ENCODE data around the gene FAM90A26. TPM values are rescaled to one million over a fixed set of nuclear protein-coding genes. Genes with fewer than 3 reads are reported as not detected.
"Not testable (repeated sequence)": the region's sequence is repeated elsewhere in the genome, so short reads cannot be mapped to it uniquely, and the experiment has no call there.

Gene FAM90A26
- polyA plus RNA-seq, 1 of the 3 experiments (the other 2 are of a cell fraction): not detected

- H2AFZ ChIP-seq (ENCODE audit: low read depth); H3K9me2 ChIP-seq; H3K4me3 ChIP-seq (ENCODE audit: low read depth in 2 of 2, low read length in 1 of 2); H3K36me3 ChIP-seq (replicated peaks in 1 of 2; ENCODE audit: control insufficient read depth in 1 of 2, insufficient read depth in 2 of 2, low read length in 1 of 2); POLR2A ChIA-PET; H3K9me3 ChIP-seq; CTCF ChIA-PET; H3K9ac ChIP-seq; H3F3A ChIP-seq (replicated peaks; ENCODE audit: insufficient read depth); H3K4me2 ChIP-seq; DNase-seq; H3K4me1 ChIP-seq (ENCODE audit: control insufficient read depth in 1 of 2, insufficient read depth in 2 of 2, low read depth in 1 of 2, low read length in 1 of 2); H3K27ac ChIP-seq (ENCODE audit: low read depth in 2 of 2, low read length in 1 of 2); H3K27me3 ChIP-seq (ENCODE audit: insufficient read depth); H4K20me1 ChIP-seq (ENCODE audit: insufficient read depth); H3K79me2 ChIP-seq (ENCODE audit: insufficient read depth): not testable (repeated sequence)
- WGBS (ENCODE audit: low lambda C conversion rate): no CpG with 5 or more reads among the region's 14 CpGs
Measured at GRCh38 chr4:9224596-9224995, 54.4 kb downstream of the FAM90A26 start, which contains the start of gene USP17L13. Gene USP17L13 (plus strand): TSS chr4:9224896. CDS start chr4:9224896, 0 bp downstream.

Other genes starting within 250 kb of the FAM90A26 start
- not detected in 2 replicates for gene USP17L10, start 40.2 kb downstream of the FAM90A26 start, polyA plus RNA-seq (2012; rRNA removed)
- gene USP17L11, start 45.0 kb downstream of the FAM90A26 start, polyA plus RNA-seq (2012; rRNA removed): not detected in 2 replicates
- gene USP17L12, start 49.7 kb downstream of the FAM90A26 start, polyA plus RNA-seq (2012; rRNA removed): not detected in 2 replicates
- not detected in 2 replicates for gene USP17L13, start 54.5 kb downstream of the FAM90A26 start, polyA plus RNA-seq (2012; rRNA removed)
- gene USP17L15, start 64.0 kb downstream of the FAM90A26 start, polyA plus RNA-seq (2012; rRNA removed): not detected in 2 replicates
- gene USP17L17, start 73.5 kb downstream of the FAM90A26 start, polyA plus RNA-seq (2012; rRNA removed): not detected in 2 replicates
- not detected in 2 replicates for gene USP17L18, start 78.2 kb downstream of the FAM90A26 start, polyA plus RNA-seq (2012; rRNA removed)
- not detected in 2 replicates for gene USP17L19, start 83.0 kb downstream of the FAM90A26 start, polyA plus RNA-seq (2012; rRNA removed)
- gene USP17L20, start 87.7 kb downstream of the FAM90A26 start, polyA plus RNA-seq (2012; rRNA removed): not detected in 2 replicates
- not detected in 2 replicates for gene USP17L21, start 92.5 kb downstream of the FAM90A26 start, polyA plus RNA-seq (2012; rRNA removed)
- gene USP17L22, start 97.2 kb downstream of the FAM90A26 start, polyA plus RNA-seq (2012; rRNA removed): not detected in 2 replicates
- not detected in 2 replicates for gene USP17L24, start 154.8 kb downstream of the FAM90A26 start, polyA plus RNA-seq (2012; rRNA removed)
- gene USP17L25, start 159.5 kb downstream of the FAM90A26 start, polyA plus RNA-seq (2012; rRNA removed): not detected in 2 replicates
- gene USP17L26, start 164.2 kb downstream of the FAM90A26 start, polyA plus RNA-seq (2012; rRNA removed): not detected in 2 replicates
- gene USP17L5, start 169.0 kb downstream of the FAM90A26 start, polyA plus RNA-seq (2012; rRNA removed): not detected in 2 replicates
- not detected in 2 replicates for gene USP17L27, start 173.7 kb downstream of the FAM90A26 start, polyA plus RNA-seq (2012; rRNA removed)
- not detected in 2 replicates for gene USP17L28, start 178.5 kb downstream of the FAM90A26 start, polyA plus RNA-seq (2012; rRNA removed)
- gene USP17L29, start 183.2 kb downstream of the FAM90A26 start, polyA plus RNA-seq (2012; rRNA removed): not detected in 2 replicates
- gene USP17L30, start 192.7 kb downstream of the FAM90A26 start, polyA plus RNA-seq (2012; rRNA removed): not detected in 2 replicates